Measurements from ENCODE around the gene SIRT2.

The SIRT2 gene

GRCh38 chr19:38836159-38836982 is 63.0 kb downstream of the SIRT2 start:
- H4K91ac ChIP-seq (ENCODE audit: low read depth, low read length): peak overlapping the region; percentile 97
- peak overlapping the region; percentile 84 for H3K14ac ChIP-seq (ENCODE audit: low read length)
- peaks cover 46 to 53% of the 10 kb centered on the region in 2 experiments for H3K36me3 ChIP-seq (ENCODE audit: control insufficient read depth in 1 of 2, insufficient read depth in 2 of 2, low read length in 2 of 2)
- no peak overlapping the region for H3K4me3 ChIP-seq (ENCODE audit: low read depth, low read length)
- H2BK120ac ChIP-seq (ENCODE audit: insufficient read depth, low read length, poor library complexity): peak overlapping the region; percentile 84
- peaks cover 48 to 58% of the 10 kb centered on the region in 2 experiments for H3K4me1 ChIP-seq (ENCODE audit: control insufficient read depth in 1 of 2, insufficient read depth in 2 of 2, low read length in 2 of 2)
- H3K27me3 ChIP-seq (ENCODE audit: insufficient read depth, low read length): no peaks in the 10 kb centered on the region
- peak overlapping the region; percentile 56 for H3K4ac ChIP-seq (ENCODE audit: low read depth, low read length)
- no peak overlapping the region for H3K4me2 ChIP-seq (ENCODE audit: low read length)
- DNase-seq: no peak
- H3K18ac ChIP-seq (ENCODE audit: low read length): peak overlapping the region; percentile 68
- H3K27ac ChIP-seq (ENCODE audit: low read depth, low read length): peak overlapping the region; percentile 94
- peaks cover 17% of the 10 kb centered on the region for H3K79me2 ChIP-seq (ENCODE audit: control insufficient read depth, insufficient read depth, low read length, poor library complexity)
- no peak overlapping the region for H2AFZ ChIP-seq (ENCODE audit: insufficient read depth, low read length, poor library complexity)
- WGBS (ENCODE audit: extremely low coverage, insufficient coverage, insufficient read length): no CpG with 5 or more reads among the region's 8 CpGs
- H2AK5ac ChIP-seq (ENCODE audit: low read length): peak overlapping the region; percentile 84
- peak overlapping the region; percentile 92 for H2BK5ac ChIP-seq (ENCODE audit: low read depth, low read length, poor library complexity)
- H3K9ac ChIP-seq (ENCODE audit: low read length): no peak overlapping the region
- H4K8ac ChIP-seq (ENCODE audit: low read depth, low read length): peak overlapping the region; percentile 67
- no peak overlapping the region for H3K23ac ChIP-seq (ENCODE audit: low read length)
- peak overlapping the region; percentile 89 for H2BK12ac ChIP-seq (ENCODE audit: low read length)
- H3K9me3 ChIP-seq (ENCODE audit: insufficient read depth, low read depth, low read length): no peaks in the 10 kb centered on the region
- H4K12ac ChIP-seq (ENCODE audit: low read depth, low read length): no peak overlapping the region
- peaks cover 44% of the 10 kb centered on the region for H3K79me1 ChIP-seq (ENCODE audit: low read length)

- Histone ChIP-seq H4K91ac (ENCODE audit: low read depth, low read length) (no peak overlapping the region), H2BK5ac (ENCODE audit: low read depth, low read length, poor library complexity) (no peak overlapping the region), H3K9ac (ENCODE audit: low read length) (no peak overlapping the region), H3K79me1 (ENCODE audit: low read length) (peaks cover 51% of the 10 kb centered on the region), H4K12ac (ENCODE audit: low read depth, low read length) (no peak overlapping the region), H3K4me1 (ENCODE audit: control insufficient read depth in 1 of 2, insufficient read depth in 2 of 2, low read length in 2 of 2) (peaks cover 39 to 54% of the 10 kb centered on the region in 2 experiments), H3K4me3 (ENCODE audit: low read depth, low read length) (no peak overlapping the region), H3K36me3 (ENCODE audit: control insufficient read depth in 1 of 2, insufficient read depth in 2 of 2, low read length in 2 of 2) (peaks cover 33 to 36% of the 10 kb centered on the region in 2 experiments), H2BK120ac (ENCODE audit: insufficient read depth, low read length, poor library complexity) (no peak overlapping the region), H3K18ac (ENCODE audit: low read length) (no peak overlapping the region), H3K27ac (ENCODE audit: low read depth, low read length) (no peak overlapping the region), H2AK5ac (ENCODE audit: low read length) (no peak overlapping the region), H3K4me2 (ENCODE audit: low read length) (no peak overlapping the region), H4K8ac (ENCODE audit: low read depth, low read length) (no peak overlapping the region), H3K14ac (ENCODE audit: low read length) (no peak overlapping the region), H2BK12ac (ENCODE audit: low read length) (no peak overlapping the region), H2AFZ (ENCODE audit: insufficient read depth, low read length, poor library complexity) (no peak overlapping the region), H3K79me2 (ENCODE audit: control insufficient read depth, insufficient read depth, low read length, poor library complexity) (peaks cover 16% of the 10 kb centered on the region), H3K4ac (ENCODE audit: low read depth, low read length) (no peak overlapping the region), H3K27me3 (ENCODE audit: insufficient read depth, low read length) (no peaks in the 10 kb centered on the region), H3K23ac (ENCODE audit: low read length) (no peak overlapping the region), H3K9me3 (ENCODE audit: insufficient read depth, low read depth, low read length) (no peaks in the 10 kb centered on the region)
- no CpG with 5 or more reads among the region's 6 CpGs for WGBS (ENCODE audit: extremely low coverage, insufficient coverage, insufficient read length)
- DNase-seq: peak; percentile 24 to 53
These were observed 64.8 kb downstream of the SIRT2 start for GRCh38 chr19:38834590-38834989.

DNA sequence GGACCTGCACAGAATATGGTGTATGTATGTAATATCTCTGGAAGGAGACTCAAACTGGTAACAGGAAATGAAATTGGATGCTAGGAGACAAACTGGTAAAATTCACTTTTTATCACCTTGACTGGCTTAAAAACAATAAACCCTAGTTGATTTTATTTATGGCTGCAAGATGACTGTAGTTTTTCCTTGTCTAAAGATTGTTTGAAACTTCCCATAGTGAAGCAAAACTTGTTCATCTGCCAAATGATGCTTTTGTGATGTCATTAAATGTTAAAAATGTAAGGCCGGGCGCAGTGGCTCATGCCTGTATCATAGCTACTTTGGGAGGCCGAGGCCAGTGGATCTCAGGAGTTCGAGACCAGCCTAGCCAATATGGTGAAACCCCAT is 65.3 kb downstream of the SIRT2 start:
- H3K4me3 ChIP-seq (ENCODE audit: low read depth, low read length): no peak overlapping the region
- H2AK5ac ChIP-seq (ENCODE audit: low read length): no peak overlapping the region
- H4K91ac ChIP-seq (ENCODE audit: low read depth, low read length): no peak overlapping the region
- no peak overlapping the region for H3K27ac ChIP-seq (ENCODE audit: low read depth, low read length)
- H2BK120ac ChIP-seq (ENCODE audit: insufficient read depth, low read length, poor library complexity): no peak overlapping the region
- H4K8ac ChIP-seq (ENCODE audit: low read depth, low read length): no peak overlapping the region
- H3K27me3 ChIP-seq (ENCODE audit: insufficient read depth, low read length): no peaks in the 10 kb centered on the region
- no peak overlapping the region for H3K4ac ChIP-seq (ENCODE audit: low read depth, low read length)
- H3K36me3 ChIP-seq (ENCODE audit: control insufficient read depth in 1 of 2, insufficient read depth in 2 of 2, low read length in 2 of 2): peaks cover 32 to 33% of the 10 kb centered on the region in 2 experiments
- no peak overlapping the region for H4K12ac ChIP-seq (ENCODE audit: low read depth, low read length)
- H3K79me1 ChIP-seq (ENCODE audit: low read length): peaks cover 48% of the 10 kb centered on the region
- no peak overlapping the region for H3K4me2 ChIP-seq (ENCODE audit: low read length)
- no peak overlapping the region for H3K9ac ChIP-seq (ENCODE audit: low read length)
- no peak overlapping the region for H3K23ac ChIP-seq (ENCODE audit: low read length)
- no peak overlapping the region for H3K14ac ChIP-seq (ENCODE audit: low read length)
- no peak overlapping the region for H2BK12ac ChIP-seq (ENCODE audit: low read length)
- H3K79me2 ChIP-seq (ENCODE audit: control insufficient read depth, insufficient read depth, low read length, poor library complexity): peaks cover 16% of the 10 kb centered on the region
- H3K9me3 ChIP-seq (ENCODE audit: insufficient read depth, low read depth, low read length): no peaks in the 10 kb centered on the region
- H2BK5ac ChIP-seq (ENCODE audit: low read depth, low read length, poor library complexity): no peak overlapping the region
- H3K4me1 ChIP-seq (ENCODE audit: control insufficient read depth in 1 of 2, insufficient read depth in 2 of 2, low read length in 2 of 2): peaks cover 35 to 51% of the 10 kb centered on the region in 2 experiments
- no CpG with 5 or more reads among the region's 4 CpGs for WGBS (ENCODE audit: extremely low coverage, insufficient coverage, insufficient read length)
- DNase-seq: peak in 1 of 2 donors; percentile 32
- no peak overlapping the region for H3K18ac ChIP-seq (ENCODE audit: low read length)
- no peak overlapping the region for H2AFZ ChIP-seq (ENCODE audit: insufficient read depth, low read length, poor library complexity)

- Histone ChIP-seq H4K12ac (ENCODE audit: low read depth, low read length) (no peak overlapping the region), H3K27me3 (ENCODE audit: insufficient read depth, low read length) (no peaks in the 10 kb centered on the region), H3K4ac (ENCODE audit: low read depth, low read length) (no peak overlapping the region), H4K91ac (ENCODE audit: low read depth, low read length) (peak overlapping the region; percentile 88), H2BK5ac (ENCODE audit: low read depth, low read length, poor library complexity) (peak overlapping the region; percentile 37), H2BK120ac (ENCODE audit: insufficient read depth, low read length, poor library complexity) (no peak overlapping the region), H3K4me1 (ENCODE audit: control insufficient read depth in 1 of 2, insufficient read depth in 2 of 2, low read length in 2 of 2) (peaks cover 31 to 45% of the 10 kb centered on the region in 2 experiments), H3K4me2 (ENCODE audit: low read length) (no peak overlapping the region), H3K18ac (ENCODE audit: low read length) (no peak overlapping the region), H3K4me3 (ENCODE audit: low read depth, low read length) (no peak overlapping the region), H2AK5ac (ENCODE audit: low read length) (no peak overlapping the region), H2AFZ (ENCODE audit: insufficient read depth, low read length, poor library complexity) (no peak overlapping the region), H2BK12ac (ENCODE audit: low read length) (peak overlapping the region; percentile 60), H3K9me3 (ENCODE audit: insufficient read depth, low read depth, low read length) (no peaks in the 10 kb centered on the region), H3K27ac (ENCODE audit: low read depth, low read length) (peak overlapping the region; percentile 59), H3K79me1 (ENCODE audit: low read length) (peaks cover 39% of the 10 kb centered on the region), H3K79me2 (ENCODE audit: control insufficient read depth, insufficient read depth, low read length, poor library complexity) (peaks cover 13% of the 10 kb centered on the region), H3K36me3 (ENCODE audit: control insufficient read depth in 1 of 2, insufficient read depth in 2 of 2, low read length in 2 of 2) (peaks cover 22 to 23% of the 10 kb centered on the region in 2 experiments), H3K14ac (ENCODE audit: low read length) (peak overlapping the region; percentile 52), H4K8ac (ENCODE audit: low read depth, low read length) (no peak overlapping the region), H3K23ac (ENCODE audit: low read length) (no peak overlapping the region), H3K9ac (ENCODE audit: low read length) (no peak overlapping the region)
- WGBS (ENCODE audit: extremely low coverage, insufficient coverage, insufficient read length): no CpG with 5 or more reads among the region's 7 CpGs
- no peak for DNase-seq
These were observed 66.4 kb downstream of the SIRT2 start for GRCh38 chr19:38833092-38833425.

Measured in trophoblast cell (in vitro differentiated cells and primary cell).